Liver (tissue), 3 donors: ENCODE measurements around the gene MRAP2.

Experiments
- CTCF ChIP-seq: fragments of 150-350 bp; IDR thresholded peaks from 2 replicates; pipeline ENCODE4 v1.5.1; 2017; ENCODE audit warnings: improper control_type of control experiment, low read depth, low read length; ENCODE audit not compliant: missing input control
- GABPA ChIP-seq, 2 donors: IDR thresholded peaks in 1 of 2; conservative IDR thresholded peaks in 1 of 2; 2 replicates each; pipeline ENCODE4 v1.6.1; 2016; ENCODE audit warnings: antibody characterized with exemption in 2 of 2, mild to moderate bottlenecking in 1 of 2, moderate library complexity in 1 of 2
- RAD21 ChIP-seq, 2 donors: IDR thresholded peaks; 2 replicates each; pipeline ENCODE4 v1.6.1; 2016; ENCODE audit warnings: antibody characterized with exemption in 2 of 2, mild to moderate bottlenecking in 2 of 2
- REST ChIP-seq: IDR thresholded peaks from 2 replicates; pipeline ENCODE4 v1.6.1; 2016; ENCODE audit warnings: antibody characterized with exemption, mild to moderate bottlenecking
- TAF1 ChIP-seq: conservative IDR thresholded peaks from 2 replicates; pipeline ENCODE4 v1.6.1; 2016; ENCODE audit warnings: antibody characterized with exemption, mild to moderate bottlenecking
- ZBTB33 ChIP-seq: IDR thresholded peaks from 2 replicates; pipeline ENCODE4 v1.6.1; 2016; ENCODE audit warnings: antibody characterized with exemption
- donor health status: healthy.
- donor health status: healthy.

GRCh38 chr6:84021625-84022024 lies 11.9 kb upstream of the MRAP2 start:
- TF ChIP-seq CTCF (no peak), RAD21 (IDR thresholded peaks at IDR 0.05) (no peak), REST (no peak), TAF1 (no peak), GABPA (IDR thresholded peaks at IDR 0.05 in 1 of 2, conservative IDR thresholded peaks at IDR 0.05 in 1 of 2) (no peak), ZBTB33 (no peak)
